ENCODE measurements around the gene WNT9B. TPM values are rescaled to one million over a fixed set of nuclear protein-coding genes. Genes with fewer than 3 reads are reported as not detected.
"Not testable (repeated sequence)": the region's sequence is repeated elsewhere in the genome, so short reads cannot be mapped to it uniquely, and the experiment has no call there.

WNT9B gene
- total RNA-seq, 3 donors from 2014 or later: 0.22 TPM; not detected in 2

- no peaks in the 10 kb centered on the region for H3K9me3 ChIP-seq
- no peaks in the 10 kb centered on the region for H3K4me1 ChIP-seq (ENCODE audit: low read depth)
- intact Hi-C loops (cut with DNase I, micrococcal nuclease): no loop called here
- no peak overlapping the region for H3K4me3 ChIP-seq
- ATAC-seq (no peak), DNase-seq (no peak)
- no peaks in the 10 kb centered on the region for H3K36me3 ChIP-seq (ENCODE audit: low read depth)
- TF ChIP-seq CTCF (IDR thresholded peaks at IDR 0.05): no peak
Measured at GRCh38 chr17:46833840-46834208, 17.6 kb upstream of the WNT9B start.

- no peak overlapping the region for H3K4me3 ChIP-seq
- DNase-seq (no peak), ATAC-seq (no peak)
- no peak for TF ChIP-seq CTCF (IDR thresholded peaks at IDR 0.05)
- no peaks in the 10 kb centered on the region for H3K36me3 ChIP-seq (ENCODE audit: low read depth)
- intact Hi-C loops (cut with DNase I, micrococcal nuclease): no loop called here
- H3K4me1 ChIP-seq (ENCODE audit: low read depth): no peaks in the 10 kb centered on the region
- H3K9me3 ChIP-seq: no peaks in the 10 kb centered on the region
Measured at GRCh38 chr17:46834846-46835245, 16.5 kb upstream of the WNT9B start.

GRCh38 chr17:46836500-46836899, 14.9 kb upstream of the WNT9B start:
- no peak overlapping the region for H3K4me3 ChIP-seq
- DNase-seq (no peak), ATAC-seq (no peak)
- intact Hi-C loops (cut with DNase I, micrococcal nuclease): no loop called here
- no peaks in the 10 kb centered on the region for H3K4me1 ChIP-seq (ENCODE audit: low read depth)
- no peaks in the 10 kb centered on the region for H3K36me3 ChIP-seq (ENCODE audit: low read depth)
- no peak for TF ChIP-seq CTCF (IDR thresholded peaks at IDR 0.05)
- no peaks in the 10 kb centered on the region for H3K9me3 ChIP-seq

- DNase-seq: no peak
- no peak for ATAC-seq
- H3K36me3 ChIP-seq (ENCODE audit: low read depth): no peaks in the 10 kb centered on the region
- no peak overlapping the region for H3K4me3 ChIP-seq
- H3K9me3 ChIP-seq: no peaks in the 10 kb centered on the region
- TF ChIP-seq CTCF (IDR thresholded peaks at IDR 0.05): no peak
- H3K4me1 ChIP-seq (ENCODE audit: low read depth): peaks cover 4% of the 10 kb centered on the region
- intact Hi-C loops (cut with DNase I, micrococcal nuclease): no loop called here
Measured at GRCh38 chr17:46837521-46837920, 13.9 kb upstream of the WNT9B start.

- no peak for TF ChIP-seq CTCF (IDR thresholded peaks at IDR 0.05)
- DNase-seq: no peak
- no peaks in the 10 kb centered on the region for H3K36me3 ChIP-seq (ENCODE audit: low read depth)
- no peak for ATAC-seq
- H3K4me1 ChIP-seq (ENCODE audit: low read depth): peaks cover 4% of the 10 kb centered on the region
- H3K4me3 ChIP-seq: no peak overlapping the region
- intact Hi-C loops (cut with DNase I, micrococcal nuclease): no loop called here
- H3K9me3 ChIP-seq: peaks cover 9% of the 10 kb centered on the region
Measured at GRCh38 chr17:46839211-46839610, 12.2 kb upstream of the WNT9B start.

GRCh38 chr17:46840596-46840995, 10.8 kb upstream of the WNT9B start:
- H3K36me3 ChIP-seq (ENCODE audit: low read depth); H3K9me3 ChIP-seq; DNase-seq; ATAC-seq; H3K4me1 ChIP-seq (ENCODE audit: low read depth); H3K4me3 ChIP-seq; intact Hi-C loops (cut with DNase I, micrococcal nuclease): not testable (repeated sequence)
